PC-3 (cell line): ENCODE measurements around the gene ADCY9.

Experiments used
- CTCF ChIP-seq: fragments of 300-600 bp; sonication (generic); conservative IDR thresholded peaks from 2 replicates; pipeline ENCODE4 v1.5.1; 2017; ENCODE audit warnings: antibody characterized with exemption, low read depth, mild to moderate bottlenecking, low read length
- EZH2phosphoT487 ChIP-seq: fragments of 300-600 bp; sonication (generic); IDR thresholded peaks from 2 replicates; pipeline ENCODE4 v1.6.1; 2018; ENCODE audit warnings: mild to moderate bottlenecking, antibody characterized with exemption, low read length, borderline replicate concordance

- TF ChIP-seq CTCF (no peak), EZH2phosphoT487 (no peak)
These were observed 104.2 kb downstream of the ADCY9 start for GRCh38 chr16:4011940-4012629.
